Activated T-cell treated with anti-CD3 and anti-CD28 coated beads, Interleukin-2, amount 50 U/mL, for 4 hours (primary cell): Measurements from ENCODE around the gene LCOR. TPM values are rescaled to one million over a fixed set of nuclear protein-coding genes. Genes with fewer than 3 reads are reported as not detected.

Source experiments
- ATAC-seq, 2 donors: fragments of 200-7000 bp; cut with Tn5 transposase; one replicate each; pipeline ENCODE4 v1.10.0; 2021
- DNase-seq: peaks from one replicate; pipeline ENCODE4 v3.0.0-alpha.2; 2020
- H3K27me3 Mint-ChIP-seq: one replicate; pipeline ENCODE4 v1.8.0; 2021; ENCODE audit warnings: low read depth, mixed read lengths
- H3K36me3 Mint-ChIP-seq: one replicate; pipeline ENCODE4 v1.8.0; 2022; ENCODE audit warnings: mixed read lengths; ENCODE audit not compliant: insufficient read depth
- H3K4me1 Mint-ChIP-seq: one replicate; pipeline ENCODE4 v1.8.0; 2021; ENCODE audit warnings: low read depth, mixed read lengths
- H3K4me3 Mint-ChIP-seq: one replicate; pipeline ENCODE4 v1.8.0; 2021; ENCODE audit warnings: mild to moderate bottlenecking, moderate library complexity, mixed read lengths
- H3K9me3 Mint-ChIP-seq: one replicate; pipeline ENCODE4 v1.8.0; 2021; ENCODE audit warnings: mixed read lengths
- total RNA-seq, 3 donors: library from RNA; stranded (reverse); gene quantifications; one replicate each; pipeline ENCODE4 v1.2.1, GENCODE V29; 2021

Gene LCOR
- total RNA-seq, 3 donors from 2014 or later = 20.0 to 23.6 (median 21.9) TPM

GRCh38 chr10:96889415-96890171 lies 57.5 kb downstream of the LCOR start:
- Mint-ChIP-seq H3K36me3 (peaks cover 39% of the 10 kb centered on the region), H3K9me3 (peaks cover 17% of the 10 kb centered on the region), H3K4me3 (no peak overlapping the region), H3K27me3 (no peaks in the 10 kb centered on the region), H3K4me1 (peaks cover 25% of the 10 kb centered on the region)
- no peak for ATAC-seq
- no peak for DNase-seq

DNA sequence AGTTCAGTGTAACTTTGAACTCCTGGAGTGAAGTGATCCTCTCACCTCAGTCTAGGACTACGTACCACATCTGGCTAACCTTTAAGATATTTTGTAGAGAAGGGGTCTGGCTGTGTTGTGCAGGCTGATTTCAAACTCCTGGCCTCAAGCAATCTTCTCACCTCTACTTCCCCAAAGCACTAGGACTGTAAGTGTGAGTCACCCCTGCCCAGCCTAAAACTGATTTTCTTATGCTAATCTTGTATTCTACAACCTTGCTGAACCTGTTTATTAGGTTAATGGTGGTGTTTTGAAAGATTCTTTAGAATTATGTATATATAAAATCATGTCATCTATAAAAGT lies 58.0 kb downstream of the LCOR start:
- DNase-seq = no peak
- Mint-ChIP-seq H3K27me3 (no peaks in the 10 kb centered on the region), H3K9me3 (peaks cover 17% of the 10 kb centered on the region), H3K4me3 (no peak overlapping the region), H3K4me1 (peaks cover 28% of the 10 kb centered on the region), H3K36me3 (peaks cover 39% of the 10 kb centered on the region)
- no peak for ATAC-seq

- no peak for DNase-seq
- H3K9me3 Mint-ChIP-seq = peaks cover 17% of the 10 kb centered on the region
- ATAC-seq = no peak
- H3K27me3 Mint-ChIP-seq = no peaks in the 10 kb centered on the region
- peaks cover 31% of the 10 kb centered on the region for H3K4me1 Mint-ChIP-seq
- no peak overlapping the region for H3K4me3 Mint-ChIP-seq
- H3K36me3 Mint-ChIP-seq = peaks cover 41% of the 10 kb centered on the region
Observed at GRCh38 chr10:96890580-96890979, 58.5 kb downstream of the LCOR start.

DNA sequence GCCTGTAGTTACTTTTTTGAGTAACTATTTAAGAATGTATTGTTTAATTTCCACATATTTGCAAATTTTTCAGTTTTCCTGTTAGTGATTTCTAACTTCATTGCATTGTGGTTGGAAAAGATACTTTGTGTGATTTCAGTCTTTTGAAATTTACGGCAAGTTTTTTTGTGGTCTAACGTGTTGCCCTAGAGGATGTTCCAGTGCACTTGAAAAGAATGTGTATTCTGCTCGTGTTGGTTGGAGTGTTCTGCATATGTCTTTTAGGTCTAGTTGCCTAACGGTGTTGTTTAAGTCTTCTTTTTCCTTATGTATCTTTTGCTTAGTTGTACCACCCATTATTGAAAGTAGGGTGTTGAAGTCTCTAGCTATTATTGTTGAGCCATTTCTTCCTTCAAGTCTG lies 59.7 kb downstream of the LCOR start:
- H3K27me3 Mint-ChIP-seq = no peaks in the 10 kb centered on the region
- no peak for DNase-seq
- H3K4me3 Mint-ChIP-seq = no peak overlapping the region
- H3K4me1 Mint-ChIP-seq = peaks cover 41% of the 10 kb centered on the region
- peaks cover 38% of the 10 kb centered on the region for H3K36me3 Mint-ChIP-seq
- peaks cover 17% of the 10 kb centered on the region for H3K9me3 Mint-ChIP-seq
- no peak for ATAC-seq

- DNase-seq = no peak
- no peaks in the 10 kb centered on the region for H3K27me3 Mint-ChIP-seq
- H3K36me3 Mint-ChIP-seq = peaks cover 23% of the 10 kb centered on the region
- peaks cover 54% of the 10 kb centered on the region for H3K4me1 Mint-ChIP-seq
- H3K9me3 Mint-ChIP-seq = peaks cover 10% of the 10 kb centered on the region
- H3K4me3 Mint-ChIP-seq = no peak overlapping the region
- ATAC-seq = no peak
Observed at GRCh38 chr10:96895662-96896424, 63.7 kb downstream of the LCOR start.

DNA sequence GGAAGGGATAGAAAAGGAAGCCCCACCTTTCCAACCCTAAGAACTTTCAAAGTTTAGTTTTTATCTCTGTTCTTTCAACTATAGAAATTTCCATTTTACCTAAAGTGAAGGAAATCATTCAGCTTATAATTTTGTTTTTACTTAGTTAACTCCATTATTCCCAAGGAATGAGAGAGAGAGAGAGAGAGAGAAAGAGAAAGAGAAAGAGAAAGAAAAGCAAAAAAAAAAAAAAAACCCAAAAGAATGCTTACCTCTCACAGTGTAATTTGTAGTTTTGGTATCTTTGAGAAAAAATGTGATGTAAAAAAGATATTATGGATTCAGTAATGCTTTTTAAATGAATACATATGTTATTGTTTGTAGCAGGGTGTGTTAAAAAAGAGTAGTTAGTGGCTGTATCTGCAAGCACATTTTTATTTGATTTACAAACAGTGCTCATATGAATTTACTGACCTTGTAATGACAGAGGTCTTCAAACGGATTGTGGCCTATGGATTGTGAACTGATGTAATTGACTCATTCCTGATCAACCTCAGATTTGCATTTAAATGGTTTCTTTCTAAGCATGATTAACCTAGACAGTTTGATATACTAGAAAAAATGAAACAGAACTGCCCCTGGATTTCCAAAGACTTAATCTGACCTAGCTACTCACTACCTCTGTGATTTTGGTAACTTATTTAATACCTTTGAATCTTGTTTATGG lies 64.9 kb downstream of the LCOR start:
- peaks cover 56% of the 10 kb centered on the region for H3K4me1 Mint-ChIP-seq
- H3K4me3 Mint-ChIP-seq = no peak overlapping the region
- peaks cover 3% of the 10 kb centered on the region for H3K9me3 Mint-ChIP-seq
- DNase-seq (no peak), ATAC-seq (peak; percentile 71 to 77)
- H3K36me3 Mint-ChIP-seq = peaks cover 23% of the 10 kb centered on the region
- H3K27me3 Mint-ChIP-seq = no peaks in the 10 kb centered on the region

GRCh38 chr10:96902117-96902516 lies 70.0 kb downstream of the LCOR start:
- Mint-ChIP-seq H3K4me1 (peaks cover 60% of the 10 kb centered on the region), H3K27me3 (no peaks in the 10 kb centered on the region), H3K9me3 (no peaks in the 10 kb centered on the region), H3K4me3 (no peak overlapping the region), H3K36me3 (peaks cover 11% of the 10 kb centered on the region)
- ATAC-seq (no peak), DNase-seq (no peak)

- Mint-ChIP-seq H3K27me3 (no peaks in the 10 kb centered on the region), H3K9me3 (no peaks in the 10 kb centered on the region), H3K4me3 (no peak overlapping the region), H3K4me1 (peaks cover 54% of the 10 kb centered on the region), H3K36me3 (peaks cover 11% of the 10 kb centered on the region)
- DNase-seq (no peak), ATAC-seq (peak in 1 of 2 donors; percentile 41)
Observed at GRCh38 chr10:96902731-96903358, 70.7 kb downstream of the LCOR start.

DNA sequence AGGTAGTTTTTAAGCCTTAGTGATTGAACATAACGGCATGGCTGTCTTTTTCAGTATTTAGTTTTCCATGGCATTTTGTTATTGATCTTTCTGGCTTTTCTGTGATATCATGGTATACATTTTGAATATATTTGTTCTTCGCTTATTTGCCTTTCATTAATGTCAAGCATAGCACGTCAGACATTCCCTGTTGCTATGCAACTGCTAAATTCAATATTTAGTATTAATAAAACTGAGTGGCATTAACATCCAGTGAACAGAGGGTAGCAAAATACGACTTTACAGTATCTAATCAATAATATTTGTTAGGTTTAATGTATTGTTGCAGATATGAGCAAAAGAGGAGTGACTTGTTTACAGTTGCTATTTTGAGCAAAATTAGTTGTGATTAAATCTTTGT lies 72.5 kb downstream of the LCOR start:
- no peaks in the 10 kb centered on the region for H3K27me3 Mint-ChIP-seq
- no peak for ATAC-seq
- peaks cover 25% of the 10 kb centered on the region for H3K36me3 Mint-ChIP-seq
- peaks cover 48% of the 10 kb centered on the region for H3K4me1 Mint-ChIP-seq
- no peak for DNase-seq
- no peak overlapping the region for H3K4me3 Mint-ChIP-seq
- H3K9me3 Mint-ChIP-seq = no peaks in the 10 kb centered on the region

DNA sequence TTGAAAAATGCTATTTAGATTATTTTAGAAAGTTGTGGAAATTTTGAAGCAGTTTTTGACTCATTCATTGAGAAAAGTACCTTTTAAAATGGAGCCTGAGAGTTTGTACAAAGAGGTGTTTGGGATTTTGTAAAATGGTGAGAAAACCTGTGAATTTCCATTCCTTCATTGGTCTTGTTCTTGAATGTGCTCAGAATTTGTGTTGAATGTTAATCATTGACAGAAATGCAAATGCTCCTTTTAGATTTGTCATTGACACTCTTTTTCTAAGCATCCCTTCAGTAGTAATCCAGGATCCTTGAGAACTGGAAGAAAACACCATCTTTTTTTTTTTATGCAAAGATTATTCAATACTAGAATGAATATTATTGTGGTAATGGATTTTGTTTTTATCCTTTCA lies 74.8 kb downstream of the LCOR start:
- DNase-seq (no peak), ATAC-seq (no peak)
- Mint-ChIP-seq H3K36me3 (peaks cover 19% of the 10 kb centered on the region), H3K4me1 (peaks cover 50% of the 10 kb centered on the region), H3K9me3 (no peaks in the 10 kb centered on the region), H3K4me3 (no peak overlapping the region), H3K27me3 (no peaks in the 10 kb centered on the region)

DNA sequence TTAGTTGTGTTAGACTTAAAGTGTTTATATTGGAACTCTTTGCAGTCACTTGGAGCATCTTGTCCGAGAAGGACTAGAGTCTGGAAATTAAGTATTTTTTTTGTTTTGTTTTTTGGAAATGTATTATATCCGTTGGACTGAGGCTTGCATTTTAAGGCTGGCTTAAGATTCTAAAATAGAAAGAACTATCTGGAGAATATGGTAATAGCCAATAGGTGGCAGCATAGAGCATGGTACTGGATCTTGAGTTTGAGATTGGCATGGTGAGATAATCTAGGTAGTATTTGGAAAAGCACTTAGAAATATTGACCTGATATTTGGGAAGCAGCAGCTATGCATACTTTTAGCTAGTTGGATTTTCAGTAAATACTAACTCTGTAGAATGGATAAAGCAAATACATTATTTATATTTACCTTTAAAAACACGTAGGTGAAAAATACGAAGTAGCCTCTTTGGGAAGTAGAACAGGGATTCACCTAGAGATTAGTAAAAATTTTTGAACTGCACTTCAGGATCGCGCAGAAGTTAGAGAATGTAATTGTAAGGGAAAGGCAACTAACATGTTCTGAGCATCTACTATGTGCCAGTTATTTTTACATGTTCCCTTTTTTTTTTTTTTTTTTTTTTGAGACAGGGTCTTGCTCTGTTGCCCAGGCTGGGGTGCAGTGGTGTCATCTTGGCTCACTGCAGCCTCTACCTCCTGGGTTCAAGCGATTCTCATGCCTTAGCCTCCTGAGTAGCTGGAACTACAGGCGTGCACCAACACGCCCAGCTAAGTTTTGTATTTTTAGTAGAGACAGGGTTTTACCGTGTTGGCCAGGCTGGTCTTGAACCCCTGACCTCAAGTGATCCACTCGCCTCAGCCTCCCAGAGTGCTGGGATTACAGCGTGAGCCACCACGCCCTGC lies 78.6 kb downstream of the LCOR start:
- peak in 1 of 2 donors; percentile 63 for ATAC-seq
- peaks cover 28% of the 10 kb centered on the region for H3K4me1 Mint-ChIP-seq
- H3K4me3 Mint-ChIP-seq = no peak overlapping the region
- no peaks in the 10 kb centered on the region for H3K27me3 Mint-ChIP-seq
- H3K9me3 Mint-ChIP-seq = no peaks in the 10 kb centered on the region
- peaks cover 25% of the 10 kb centered on the region for H3K36me3 Mint-ChIP-seq
- DNase-seq = no peak

GRCh38 chr10:96912405-96912804 lies 80.3 kb downstream of the LCOR start:
- no peaks in the 10 kb centered on the region for H3K27me3 Mint-ChIP-seq
- ATAC-seq = no peak

GRCh38 chr10:96913906-96914305 lies 81.8 kb downstream of the LCOR start:
- ATAC-seq = no peak

More at GRCh38 chr10:96912405-96912804, 80.3 kb downstream of the LCOR start:
- Mint-ChIP-seq H3K4me3 (no peak overlapping the region), H3K4me1 (peaks cover 26% of the 10 kb centered on the region), H3K9me3 (no peaks in the 10 kb centered on the region), H3K36me3 (peaks cover 32% of the 10 kb centered on the region)
- DNase-seq = no peak

More at GRCh38 chr10:96913906-96914305, 81.8 kb downstream of the LCOR start:
- DNase-seq = no peak
- no peaks in the 10 kb centered on the region for H3K9me3 Mint-ChIP-seq
- no peaks in the 10 kb centered on the region for H3K27me3 Mint-ChIP-seq
- peaks cover 30% of the 10 kb centered on the region for H3K36me3 Mint-ChIP-seq
- no peak overlapping the region for H3K4me3 Mint-ChIP-seq
- H3K4me1 Mint-ChIP-seq = peaks cover 37% of the 10 kb centered on the region
